SK-N-SH treated with all-trans-retinoic acid at 6 μM for 48 hours (cell line): ENCODE data around the gene RAB44.

Experiments used
- ATAC-seq: fragments of 200-7000 bp; cut with Tn5 transposase; 3 replicates; pipeline ENCODE4 v1.9.1; 2020; ENCODE audit warnings: mild to moderate bottlenecking, moderate library complexity
- ARNTL ChIP-seq: fragments of 450-650 bp; formaldehyde crosslinking; IDR thresholded peaks from 2 replicates; pipeline ENCODE4 v1.5.0; 2020; ENCODE audit warnings: low read depth, mild to moderate bottlenecking, moderate library complexity, borderline replicate concordance
- CSRNP3 ChIP-seq: fragments of 250-450 bp; sonication (Bioruptor Pico); IDR thresholded peaks from 2 replicates; pipeline ENCODE4 v1.5.1; 2021; ENCODE audit warnings: mild to moderate bottlenecking, moderate library complexity
- PATZ1 ChIP-seq: fragments of 250-450 bp; sonication (Bioruptor Pico); IDR thresholded peaks from 2 replicates; pipeline ENCODE4 v1.8.0; 2020; ENCODE audit warnings: mild to moderate bottlenecking, moderate library complexity, borderline replicate concordance
- PPARA ChIP-seq: fragments of 250-450 bp; sonication (Bioruptor Pico); IDR thresholded peaks from 2 replicates; pipeline ENCODE4 v1.5.0; 2020; ENCODE audit warnings: mild to moderate bottlenecking, borderline replicate concordance
- RARB ChIP-seq: fragments of 250-450 bp; sonication (Bioruptor Pico); IDR thresholded peaks from 2 replicates; pipeline ENCODE4 v1.8.0; 2021; ENCODE audit warnings: mild to moderate bottlenecking, moderate library complexity
- SNAI2 ChIP-seq: fragments of 250-450 bp; sonication (Bioruptor Pico); IDR thresholded peaks from 2 replicates; pipeline ENCODE4 v1.5.0; 2020; ENCODE audit warnings: mild to moderate bottlenecking, moderate library complexity
- TOX ChIP-seq: fragments of 250-450 bp; sonication (Bioruptor Pico); IDR thresholded peaks from 2 replicates; pipeline ENCODE4 v1.8.0; 2021; ENCODE audit warnings: mild to moderate bottlenecking, moderate library complexity, borderline replicate concordance
- TSHZ2 ChIP-seq: fragments of 250-450 bp; sonication (Bioruptor Pico); IDR thresholded peaks from 2 replicates; pipeline ENCODE4 v1.5.0; 2020; ENCODE audit warnings: mild to moderate bottlenecking, moderate library complexity
- ZC3H10 ChIP-seq: fragments of 250-450 bp; sonication (Bioruptor Pico); IDR thresholded peaks from 2 replicates; pipeline ENCODE4 v1.5.1; 2021; ENCODE audit warnings: mild to moderate bottlenecking, moderate library complexity
- ZFP30 ChIP-seq: fragments of 450-650 bp; formaldehyde crosslinking; IDR thresholded peaks from 2 replicates; pipeline ENCODE4 v1.5.0; 2022; ENCODE audit warnings: mild to moderate bottlenecking, moderate library complexity
- ZNF565 ChIP-seq: fragments of 450-650 bp; formaldehyde crosslinking; conservative IDR thresholded peaks from 2 replicates; pipeline ENCODE4 v1.5.0; 2020; ENCODE audit warnings: low read depth, mild to moderate bottlenecking, moderate library complexity
- ZNF70 ChIP-seq: fragments of 450-650 bp; formaldehyde crosslinking; IDR thresholded peaks from 2 replicates; pipeline ENCODE4 v1.5.0; 2020; ENCODE audit warnings: mild to moderate bottlenecking, moderate library complexity
- ZNF8 ChIP-seq: fragments of 450-650 bp; formaldehyde crosslinking; IDR thresholded peaks from 2 replicates; pipeline ENCODE4 v1.5.0; 2020; ENCODE audit warnings: mild to moderate bottlenecking, moderate library complexity

RAB44 gene

GRCh38 chr6:36682328-36683144, 15.1 kb upstream of the RAB44 start (continued):
- TF ChIP-seq CSRNP3 (no peak), PATZ1 (CRISPR knock-in tag) (no peak)

GRCh38 chr6:36683145-36683655, 14.4 kb upstream of the RAB44 start:
- ATAC-seq: no peak
- TF ChIP-seq ZC3H10 (CRISPR knock-in tag): no peak
- no peak for TF ChIP-seq SNAI2 (CRISPR knock-in tag)
- no peak for TF ChIP-seq TSHZ2 (CRISPR knock-in tag)
- no peak for TF ChIP-seq TOX
- TF ChIP-seq, all 23 proteins: peak for 0

GRCh38 chr6:36683656-36684446, 13.8 kb upstream of the RAB44 start:
- TF ChIP-seq TOX (no peak), ZNF8 (CRISPR knock-in tag) (no peak), PATZ1 (CRISPR knock-in tag) (no peak), PPARA (CRISPR knock-in tag) (no peak), ZC3H10 (CRISPR knock-in tag) (no peak), TSHZ2 (CRISPR knock-in tag) (no peak), ZNF70 (CRISPR knock-in tag) (no peak), ARNTL (no peak), ZNF565 (CRISPR knock-in tag) (no peak), ZFP30 (CRISPR knock-in tag) (no peak), RARB (CRISPR knock-in tag) (no peak)

GRCh38 chr6:36684447-36684812, 13.2 kb upstream of the RAB44 start:
- ATAC-seq: no peak
- TF ChIP-seq PATZ1 (CRISPR knock-in tag) (no peak), ZC3H10 (CRISPR knock-in tag) (no peak), CSRNP3 (no peak)

More at GRCh38 chr6:36683656-36684446, 13.8 kb upstream of the RAB44 start:
- no peak for ATAC-seq
